PC-9 (cell line): Measurements from ENCODE around the gene RNF8.

Source experiments
- EZH2 ChIP-seq: fragments of 200-600 bp; sonication (generic); IDR thresholded peaks from 2 replicates; pipeline ENCODE4 v1.8.0; 2017; ENCODE audit warnings: antibody characterized with exemption, low read depth
- TF ChIP-seq, protein P1 (sequence below): fragments of 200-600 bp; sonication (generic); conservative IDR thresholded peaks from 2 replicates; pipeline ENCODE4 v1.6.1; 2017; ENCODE audit warnings: mixed run types, antibody characterized with exemption, mild to moderate bottlenecking, moderate library complexity

DNA sequence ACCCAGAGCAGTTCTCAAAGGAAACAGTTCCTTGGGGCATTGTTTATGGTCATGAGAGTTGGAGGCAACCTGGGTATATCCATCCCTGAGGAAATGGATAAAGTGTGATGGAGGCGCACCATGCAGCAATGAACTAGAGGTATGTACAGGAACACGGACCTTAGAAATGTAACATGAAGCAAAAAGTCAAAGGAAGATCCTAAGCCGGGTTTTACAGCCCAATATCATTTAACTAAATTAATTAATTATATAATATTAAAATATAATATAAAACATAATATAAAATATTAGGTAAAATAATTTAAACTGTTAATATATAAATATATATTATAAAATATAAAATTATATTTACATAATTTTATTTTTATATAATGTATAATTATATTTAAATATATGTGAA lies 44.1 kb upstream of the RNF8 start:
- TF ChIP-seq, protein P1, sequence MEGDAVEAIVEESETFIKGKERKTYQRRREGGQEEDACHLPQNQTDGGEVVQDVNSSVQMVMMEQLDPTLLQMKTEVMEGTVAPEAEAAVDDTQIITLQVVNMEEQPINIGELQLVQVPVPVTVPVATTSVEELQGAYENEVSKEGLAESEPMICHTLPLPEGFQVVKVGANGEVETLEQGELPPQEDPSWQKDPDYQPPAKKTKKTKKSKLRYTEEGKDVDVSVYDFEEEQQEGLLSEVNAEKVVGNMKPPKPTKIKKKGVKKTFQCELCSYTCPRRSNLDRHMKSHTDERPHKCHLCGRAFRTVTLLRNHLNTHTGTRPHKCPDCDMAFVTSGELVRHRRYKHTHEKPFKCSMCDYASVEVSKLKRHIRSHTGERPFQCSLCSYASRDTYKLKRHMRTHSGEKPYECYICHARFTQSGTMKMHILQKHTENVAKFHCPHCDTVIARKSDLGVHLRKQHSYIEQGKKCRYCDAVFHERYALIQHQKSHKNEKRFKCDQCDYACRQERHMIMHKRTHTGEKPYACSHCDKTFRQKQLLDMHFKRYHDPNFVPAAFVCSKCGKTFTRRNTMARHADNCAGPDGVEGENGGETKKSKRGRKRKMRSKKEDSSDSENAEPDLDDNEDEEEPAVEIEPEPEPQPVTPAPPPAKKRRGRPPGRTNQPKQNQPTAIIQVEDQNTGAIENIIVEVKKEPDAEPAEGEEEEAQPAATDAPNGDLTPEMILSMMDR: no peak
- TF ChIP-seq EZH2: no peak
